Pancreas (tissue), 10 donors: ENCODE results near the gene SLC12A8. TPM values are rescaled to one million over a fixed set of nuclear protein-coding genes. Genes with fewer than 3 reads are reported as not detected.

Source experiments
- ATAC-seq, 4 donors: fragments of 200-7000 bp; cut with Tn5 transposase; one replicate each; pipeline versions ENCODE4 v1.8.0 to v1.9.1; 2020; ENCODE audit warnings: mild to moderate bottlenecking in 4 of 4, moderate library complexity in 4 of 4
- DNase-seq, 6 donors: peaks; one replicate each; pipeline ENCODE4 v3.0.0-alpha.2; 2020
- FAIRE-seq: peaks from 2 replicates; lab custom pipeline; 2012; peaks lifted over from hg19 to GRCh38; lab: Jason Lieb, UNC
- H3K27ac ChIP-seq, 4 donors: fragments of 200-600 bp; sonication (generic); 1 replicate in 3 of 4; 2 replicates in 1 of 4; pipeline versions ENCODE4 v1.5.0 to v1.8.0; 2020
- H3K27me3 ChIP-seq, 4 donors: fragments of 200-600 bp; one replicate each; pipeline ENCODE4 v1.8.0; 2021
- H3K36me3 ChIP-seq, 3 donors: fragments of 200-600 bp; sonication (generic) in 1 of 3; one replicate each; pipeline versions ENCODE4 v1.5.0 to v1.8.0; 2020 to 2021
- H3K4me1 ChIP-seq, 3 donors: fragments of 200-600 bp; one replicate each; pipeline ENCODE4 v1.8.0; 2021
- H3K4me3 ChIP-seq, 4 donors: fragments of 200-600 bp; sonication (generic) in 2 of 4; one replicate each; pipeline versions ENCODE4 v1.5.0 to v1.8.0; 2020 to 2021
- H3K9me3 ChIP-seq, 4 donors: fragments of 200-600 bp; one replicate each; pipeline ENCODE4 v1.8.0; 2021
- CTCF ChIP-seq, 4 donors: fragments of 200-600 bp; sonication (generic) in 3 of 4; IDR thresholded peaks; one replicate each; pipeline versions ENCODE4 v1.5.0 to v1.8.0; 2021; ENCODE audit warnings: antibody characterized with exemption in 4 of 4
- WGBS, 2 donors: extraction: QIAGEN DNeasy Blood & Tissue Kit; methylation state at CpG; one replicate each; pipeline ENCODE4 v1.1.7; 2013; 5-methylcytosine and 5-hydroxymethylcytosine counted together
- intact Hi-C, 3 donors: fragments of 100-400 bp; cut with DNase I; formaldehyde crosslinking; loops; one replicate each; pipeline versions ENCODE4 v1.11.1 to v1.14.2; 2022
- polyA plus RNA-seq, 2 donors: library from polyadenylated mRNA; stranded (reverse); fragments of 200-250 nt; gene quantifications; one replicate each; pipeline ENCODE4 v1.2.3, GENCODE V29; 2013
- total RNA-seq, 6 donors: library from RNA; stranded (reverse); fragmentation: NEBNext Ultra II Directional in 4 of 6; extraction: Animal tissue kit (Norgen Biotek cat#: 25700) in 4 of 6; gene quantifications; one replicate each; pipeline versions ENCODE4 v1.2.1 to v1.2.4, GENCODE V29; 2021 to 2023
- donor health status: healthy with polysubstance abuse.
- donor health status: DM: no; HTN: no; CAD: no; lungs with moderate emphysema.
- donor health status: DM: no; HTN: no; CAD: no.
- donor health status: control.
- donor health status: control.
- donor health status: Bipolar disorder and iron deficiency.
- donor health status: DM: yes; HTN: yes; CAD: no.
- donor health status: DM: no; HTN: no; CAD: no.
- donor health status: DM: no; HTN: no; CAD: no.
- donor health status: DM: yes; HTN: yes; CAD: no.

The SLC12A8 gene
- total and polyA plus RNA-seq, 8 donors: 6.6 to 16.2 (median 12.5) TPM

DNA sequence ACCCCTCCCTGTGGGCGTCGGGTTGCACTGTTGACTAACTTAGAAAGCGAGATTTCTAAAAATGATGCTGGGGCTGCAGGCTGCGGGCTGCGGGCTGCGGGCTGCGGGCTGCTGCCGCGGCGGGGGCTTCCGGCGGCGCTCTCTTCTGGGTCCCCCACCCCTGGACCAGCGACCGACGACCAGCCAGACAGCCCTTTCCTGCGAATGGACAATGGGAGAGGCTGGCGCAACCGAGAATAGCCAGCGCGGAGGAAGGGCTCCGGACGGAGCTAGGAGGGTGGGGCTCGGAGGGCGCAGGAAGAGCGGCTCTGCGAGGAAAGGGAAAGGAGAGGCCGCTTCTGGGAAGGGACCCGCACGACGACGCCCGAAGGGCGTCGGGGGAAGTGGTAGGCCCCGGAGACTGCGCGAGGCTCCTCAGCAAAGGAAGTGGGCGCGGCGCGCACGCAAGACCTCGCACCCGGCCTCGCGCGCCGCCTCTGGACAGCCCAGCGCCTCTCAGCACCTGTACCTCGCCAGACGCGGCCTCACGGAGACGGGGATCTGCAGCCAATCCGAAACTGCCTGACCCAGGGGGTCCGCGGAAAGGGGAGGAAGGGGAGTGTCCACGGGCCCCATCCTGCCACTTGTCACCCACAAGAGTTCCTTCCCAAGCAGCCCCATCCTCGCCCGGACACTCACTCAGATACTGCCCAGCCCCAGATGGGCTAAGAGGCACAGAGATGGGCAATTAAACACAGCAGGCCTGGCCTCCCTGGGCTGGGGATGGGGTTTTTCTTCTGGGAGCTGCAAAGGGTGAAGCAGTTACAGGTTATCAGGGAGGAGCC, 70.7 kb downstream of the SLC12A8 start:
- intact Hi-C loops: no loop called here
- DNase-seq (peak in 2 of 6 donors; percentile 26 to 76), FAIRE-seq (no peak), ATAC-seq (peak; percentile 53 to 83 (median 76))
- TF ChIP-seq CTCF (IDR thresholded peaks at IDR 0.05): no peak
- H3K27ac ChIP-seq: peak overlapping the region in 2 of 4 donors; percentile 26 to 30
- no peaks in the 10 kb centered on the region for H3K27me3 ChIP-seq
- WGBS, 2 donors: 67 to 69% methylated on average over 45 to 61 of the region's 61 CpGs
- no peaks in the 10 kb centered on the region for H3K4me1 ChIP-seq
- no peaks in the 10 kb centered on the region for H3K36me3 ChIP-seq
- H3K9me3 ChIP-seq: no peaks in the 10 kb centered on the region
- peak overlapping the region in 1 of 4 donors; percentile 26 for H3K4me3 ChIP-seq

GRCh38 chr3:125140818-125141595, 71.5 kb downstream of the SLC12A8 start:
- DNase-seq: no peak
- no peak for FAIRE-seq
- no peak for ATAC-seq
- intact Hi-C loops: no loop called here
- peak overlapping the region in 1 of 4 donors; percentile 26 for H3K4me3 ChIP-seq
- H3K4me1 ChIP-seq: no peaks in the 10 kb centered on the region
- H3K9me3 ChIP-seq: no peaks in the 10 kb centered on the region
- H3K27ac ChIP-seq: peak overlapping the region in 2 of 4 donors; percentile 26 to 30
- 78 to 83% methylated on average over 19 of the region's 19 CpGs for WGBS, 2 donors
- no peak for TF ChIP-seq CTCF (IDR thresholded peaks at IDR 0.05)
- no peaks in the 10 kb centered on the region for H3K27me3 ChIP-seq
- H3K36me3 ChIP-seq: no peaks in the 10 kb centered on the region

- Histone ChIP-seq H3K36me3 (no peaks in the 10 kb centered on the region), H3K4me3 (no peak overlapping the region), H3K27me3 (no peaks in the 10 kb centered on the region), H3K9me3 (no peaks in the 10 kb centered on the region), H3K27ac (no peak overlapping the region), H3K4me1 (no peaks in the 10 kb centered on the region)
- no peak for DNase-seq
- intact Hi-C loops: no loop called here
- FAIRE-seq: no peak
- WGBS, 2 donors: 95 to 96% methylated on average over 12 of the region's 12 CpGs
- no peak for ATAC-seq
- no peak for TF ChIP-seq CTCF (IDR thresholded peaks at IDR 0.05)
Observed at GRCh38 chr3:125140011-125140817, 72.3 kb downstream of the SLC12A8 start.

DNA sequence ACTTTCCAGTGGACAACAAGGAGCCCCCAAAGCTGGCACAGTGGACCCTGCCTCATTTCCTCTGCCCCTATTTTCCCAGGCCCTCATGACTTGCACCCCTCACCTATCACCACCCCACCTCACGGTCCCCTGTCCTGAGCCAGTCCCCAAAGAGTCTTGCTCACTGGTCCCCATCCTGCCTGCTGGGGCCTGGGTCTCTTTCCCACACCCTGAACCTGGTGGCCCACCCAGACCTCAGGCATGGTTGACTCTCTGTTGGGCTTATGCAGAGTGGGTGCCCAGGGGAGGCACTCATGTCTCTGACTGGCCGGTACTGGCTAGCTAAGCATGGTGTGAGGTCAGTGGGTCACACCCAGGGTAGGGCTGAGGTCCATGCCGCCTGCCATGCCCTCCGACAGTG, 73.2 kb downstream of the SLC12A8 start:
- Histone ChIP-seq H3K27ac (no peak overlapping the region), H3K9me3 (no peaks in the 10 kb centered on the region), H3K4me1 (no peaks in the 10 kb centered on the region), H3K36me3 (no peaks in the 10 kb centered on the region), H3K4me3 (no peak overlapping the region), H3K27me3 (no peaks in the 10 kb centered on the region)
- intact Hi-C loops: no loop called here
- FAIRE-seq (no peak), ATAC-seq (no peak), DNase-seq (no peak)
- WGBS, 2 donors: 93 to 95% methylated on average over 4 of the region's 4 CpGs
- no peak for TF ChIP-seq CTCF (IDR thresholded peaks at IDR 0.05)
